ENCODE results near the gene HORMAD2.

DNA sequence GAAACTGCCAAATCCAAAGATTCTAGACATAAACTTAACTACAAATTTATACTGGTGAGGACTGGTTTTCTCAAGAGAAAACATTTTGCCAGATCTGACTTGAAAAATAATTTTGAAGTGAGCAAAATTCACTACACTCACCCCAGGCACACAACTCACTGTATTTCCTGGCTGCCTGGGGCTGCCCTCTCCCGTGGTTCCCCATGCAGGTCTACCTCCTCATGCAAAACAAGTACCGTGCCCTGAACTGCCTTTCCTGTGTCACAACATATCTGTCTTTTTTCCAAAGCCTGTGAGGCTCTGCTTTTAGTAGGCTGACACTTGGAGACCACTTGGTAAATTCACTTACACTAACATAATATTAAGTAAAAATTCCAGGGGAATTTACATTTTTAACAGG is 89.9 kb downstream of the HORMAD2 start:
- TF ChIP-seq CTCF (IDR thresholded peaks at IDR 0.05; ENCODE audit: low read depth, low read length) (no peak), POLR2A (IDR thresholded peaks at IDR 0.05; ENCODE audit: extremely low read depth, insufficient read length) (no peak), MYC (IDR thresholded peaks at IDR 0.05; ENCODE audit: low read depth, low read length) (no peak)

Data from NB4 (cell line).